GM18909 (cell line): ENCODE results near the gene TOP1.
A peak's percentile ranks its signal among the peaks of the same experiment; 100 is the strongest.

Experiments used
- ATAC-seq: cut with Tn5 transposase; IDR thresholded peaks from one replicate; pipeline ENCODE4 v1.9.1; 2021; ENCODE audit warnings: mild to moderate bottlenecking; ENCODE audit not compliant: unreplicated experiment, poor library complexity

TOP1 gene

DNA sequence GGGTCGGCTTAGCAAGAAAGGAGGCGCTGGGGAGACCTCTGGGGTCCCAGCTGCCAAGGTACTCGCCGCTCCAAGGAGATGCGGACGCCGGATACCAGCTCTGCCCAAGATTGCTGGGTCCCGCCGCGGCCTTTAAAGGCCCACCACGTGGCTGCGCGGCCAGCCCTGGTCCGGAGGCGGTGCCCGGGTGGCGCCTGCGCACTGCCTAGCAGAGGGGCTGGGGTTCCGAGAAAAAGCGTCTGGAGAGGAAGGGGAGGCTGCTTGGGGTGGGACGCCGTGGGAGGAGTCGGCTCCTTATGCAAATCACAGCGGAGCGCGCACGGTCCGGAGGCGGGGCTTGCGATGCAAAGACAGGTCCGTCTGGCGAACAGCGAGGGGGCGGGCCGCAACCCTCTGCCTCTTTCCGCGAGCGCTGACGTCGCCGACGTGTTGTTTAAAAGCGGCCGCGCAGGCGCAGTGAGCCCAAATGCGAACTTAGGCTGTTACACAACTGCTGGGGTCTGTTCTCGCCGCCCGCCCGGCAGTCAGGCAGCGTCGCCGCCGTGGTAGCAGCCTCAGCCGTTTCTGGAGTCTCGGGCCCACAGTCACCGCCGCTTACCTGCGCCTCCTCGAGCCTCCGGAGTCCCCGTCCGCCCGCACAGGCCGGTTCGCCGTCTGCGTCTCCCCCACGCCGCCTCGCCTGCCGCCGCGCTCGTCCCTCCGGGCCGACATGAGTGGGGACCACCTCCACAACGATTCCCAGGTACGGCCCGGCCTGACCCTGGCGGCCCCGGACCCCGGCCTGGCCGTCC is at the start of gene TOP1:
TSS of gene TOP1 (plus strand) at position 464 of the 791 bp plus-strand sequence. CDS start at position 710, 246 bp downstream.
- peak; percentile 96 for ATAC-seq

- ATAC-seq, result no peak
Measured at GRCh38 chr20:40979247-40979646, 49.4 kb upstream of the TOP1 start.

- peak; percentile 64 for ATAC-seq
Measured at GRCh38 chr20:40980106-40980827, 48.4 kb upstream of the TOP1 start.

GRCh38 chr20:40980828-40981310 is 47.8 kb upstream of the TOP1 start:
- ATAC-seq, result no peak

GRCh38 chr20:40982415-40983145 is 46.0 kb upstream of the TOP1 start:
- no peak for ATAC-seq

- no peak for ATAC-seq
Measured at GRCh38 chr20:40983898-40984297, 44.7 kb upstream of the TOP1 start.

DNA sequence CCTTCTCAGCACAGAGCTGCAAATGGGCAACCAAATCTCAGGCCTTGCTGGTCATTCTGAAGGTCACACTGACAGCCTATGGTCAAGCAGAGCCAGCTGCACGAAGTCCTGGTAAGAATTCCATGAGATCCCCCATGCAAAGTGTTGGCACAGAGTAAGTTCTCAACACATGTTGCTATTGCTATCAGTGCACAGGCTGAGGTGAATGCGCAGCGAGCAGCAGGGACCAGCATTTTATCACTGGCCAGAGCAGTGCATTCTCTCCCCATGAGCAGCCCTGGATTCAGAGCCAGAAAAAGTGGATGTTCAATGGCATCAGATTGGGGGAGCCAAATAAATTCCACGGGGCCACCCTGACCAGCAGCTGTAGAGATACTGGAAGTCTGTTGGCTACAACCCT is 44.1 kb upstream of the TOP1 start:
- no peak for ATAC-seq

DNA sequence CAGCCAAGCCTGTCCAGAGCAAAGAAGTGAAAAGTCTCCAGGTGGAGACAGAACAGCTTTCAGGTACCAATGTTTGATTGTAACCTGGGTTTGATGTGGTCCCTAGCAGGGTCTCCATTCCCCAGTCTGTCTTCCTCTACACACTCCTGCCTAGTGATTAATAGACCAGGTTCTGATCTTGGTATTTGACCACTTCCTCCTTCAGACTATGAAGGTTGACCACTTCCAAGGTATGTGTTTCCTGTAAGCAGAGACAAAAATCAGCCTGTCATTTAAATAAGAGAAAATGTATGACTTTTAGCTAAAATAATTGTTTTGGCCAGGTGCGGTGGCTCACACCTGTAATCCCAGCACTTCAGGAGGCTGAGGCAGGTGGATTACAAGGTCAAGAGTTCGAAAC is 41.8 kb upstream of the TOP1 start:
- ATAC-seq, result no peak

DNA sequence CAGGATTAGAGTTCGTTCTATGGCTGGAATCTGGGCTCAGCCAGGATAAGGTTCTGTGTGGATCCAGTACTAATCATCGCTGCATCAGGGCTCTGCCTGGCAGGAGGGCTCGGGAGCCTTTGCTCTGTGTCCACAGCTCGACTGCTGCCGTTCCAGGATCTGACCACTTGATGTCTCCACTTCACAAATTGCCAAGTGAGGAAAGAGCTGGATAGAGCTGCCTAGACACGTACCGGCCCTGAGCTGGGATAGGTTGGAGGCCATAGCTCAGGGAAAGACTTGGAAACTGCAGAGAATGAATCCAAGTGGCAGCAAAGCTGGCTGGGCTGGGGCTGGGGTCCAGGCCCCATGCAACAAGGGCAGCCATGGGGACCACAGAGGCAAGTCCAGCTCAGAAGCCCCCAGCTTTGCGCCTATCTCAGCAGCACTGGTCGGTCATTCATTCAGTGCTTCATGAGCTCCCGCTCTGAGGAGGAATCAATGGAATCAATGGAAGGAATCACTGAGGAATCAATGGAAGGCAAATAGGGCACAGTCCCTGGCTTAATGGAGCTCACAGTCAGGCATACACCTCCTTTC is 38.0 kb upstream of the TOP1 start:
- ATAC-seq, result no peak

GRCh38 chr20:40991181-40991889 is 37.3 kb upstream of the TOP1 start:
- ATAC-seq, result peak; percentile 94

GRCh38 chr20:40992349-40993113 is 36.1 kb upstream of the TOP1 start:
- no peak for ATAC-seq

DNA sequence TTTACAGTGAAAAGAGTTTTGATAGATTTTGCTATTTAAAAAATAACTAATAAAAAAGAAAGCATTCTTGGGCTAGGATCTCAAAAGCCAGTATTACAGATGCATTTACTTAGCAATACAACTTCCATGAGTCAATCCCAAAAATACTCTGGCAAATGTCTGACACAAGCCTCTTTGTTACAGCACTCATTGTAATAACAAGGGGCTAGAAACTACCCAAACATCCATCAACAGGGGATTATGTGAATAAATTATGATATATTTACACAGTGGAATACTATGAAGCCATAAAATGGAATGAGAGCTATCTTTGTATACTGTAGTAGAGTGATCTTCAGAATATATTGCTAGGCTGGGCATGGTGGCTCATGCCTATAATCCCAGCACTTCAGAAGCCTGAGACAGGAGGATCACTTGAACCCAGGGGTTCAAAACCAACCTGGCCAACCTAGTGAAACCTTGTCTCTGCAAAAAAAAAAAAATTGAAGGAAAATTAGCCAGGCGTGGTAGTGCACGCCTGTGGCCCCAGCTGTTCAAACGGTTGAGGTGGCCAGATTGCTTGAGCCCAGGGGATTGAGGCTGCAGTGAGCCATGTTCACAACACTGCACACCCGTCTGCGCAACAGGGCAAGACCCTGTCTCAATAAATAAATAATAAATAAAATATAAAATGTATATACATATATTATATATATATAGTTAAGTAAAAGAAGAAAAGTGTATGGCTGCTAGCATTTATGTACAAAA is 34.7 kb upstream of the TOP1 start:
- no peak for ATAC-seq

DNA sequence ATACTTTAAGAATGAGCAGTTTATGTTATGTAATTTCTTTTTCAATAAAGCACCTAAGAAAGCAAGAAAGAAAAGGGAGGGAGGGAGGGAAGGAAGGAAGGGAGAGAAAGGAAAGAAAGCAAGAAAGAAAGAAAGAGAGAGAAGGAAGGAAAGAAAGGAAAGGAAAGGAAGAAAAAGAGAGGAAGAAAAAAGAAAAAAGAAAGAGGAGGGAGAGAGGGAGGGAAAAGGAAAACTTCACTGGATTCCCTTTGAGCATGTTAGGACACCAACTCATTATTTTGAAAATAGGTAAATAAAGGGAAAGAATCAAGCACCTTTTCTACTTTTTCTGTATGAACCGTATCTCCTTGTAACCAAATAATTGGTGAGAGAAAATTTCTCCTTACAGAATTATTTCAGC is 32.3 kb upstream of the TOP1 start:
- no peak for ATAC-seq

DNA sequence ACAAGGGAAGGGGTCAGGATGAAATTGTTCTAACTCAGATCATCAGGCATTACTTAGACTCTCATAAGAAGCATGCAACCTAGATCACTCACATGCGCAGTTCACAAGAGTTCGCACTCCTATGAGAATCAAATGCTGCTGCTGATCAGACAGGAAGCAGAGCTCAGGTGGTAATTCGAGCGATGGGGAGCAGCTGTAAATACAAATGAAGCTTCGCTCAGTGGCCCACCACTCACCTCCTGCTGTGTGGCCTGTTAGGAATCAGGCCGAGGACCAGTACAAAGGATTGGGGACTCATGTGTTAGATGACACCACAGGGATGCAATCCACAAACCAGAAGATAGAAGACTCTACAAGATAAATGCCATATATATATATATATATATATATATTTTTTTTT is 31.5 kb upstream of the TOP1 start:
- ATAC-seq, result no peak

DNA sequence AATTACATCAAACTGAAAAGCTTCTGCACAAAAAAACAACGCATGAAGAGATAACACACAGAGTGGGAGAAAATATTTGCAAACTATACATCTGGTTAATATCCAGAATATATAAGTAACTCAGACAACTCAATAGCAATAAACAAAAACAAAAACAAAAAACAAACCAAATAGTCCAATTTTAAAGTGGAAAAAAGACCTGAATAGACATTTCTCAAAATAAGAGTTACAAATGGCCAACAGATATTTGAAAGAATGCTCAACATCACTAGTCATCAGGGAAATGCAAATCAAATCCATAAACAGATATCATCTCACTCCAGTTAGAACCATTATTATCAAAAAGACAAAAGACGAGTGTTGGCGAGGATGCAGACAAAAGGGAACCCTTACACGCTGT is 28.8 kb upstream of the TOP1 start:
- ATAC-seq, result no peak

GRCh38 chr20:41000628-41001027 is 28.0 kb upstream of the TOP1 start:
- ATAC-seq, result no peak

- ATAC-seq, result no peak
Measured at GRCh38 chr20:41001497-41001896, 27.1 kb upstream of the TOP1 start.

DNA sequence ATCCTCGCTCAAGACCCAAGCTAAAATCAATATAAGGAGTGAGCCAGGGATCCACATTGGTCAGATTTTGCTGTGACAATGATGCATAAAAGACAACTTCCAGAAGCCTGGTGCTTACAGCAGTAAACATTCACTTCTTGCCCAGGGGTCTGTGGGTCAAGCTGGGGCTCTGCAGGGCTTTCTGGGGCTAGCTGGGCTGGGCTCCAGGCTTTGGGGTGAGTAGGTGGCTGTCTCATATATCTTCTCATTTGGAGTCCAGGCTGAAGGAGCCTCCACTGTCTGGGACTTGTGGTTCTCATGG is 25.8 kb upstream of the TOP1 start:
- ATAC-seq, result no peak
